Smooth muscle cell (in vitro differentiated cells): ENCODE measurements around the gene EIF1B. TPM values are rescaled to one million over a fixed set of nuclear protein-coding genes. Genes with fewer than 3 reads are reported as not detected.

Experiments used
- DNase-seq: peaks from one replicate; lab custom pipeline; 2025; ENCODE audit not compliant: unreplicated experiment; lab: John Stamatoyannopoulos, UW
- H2AFZ ChIP-seq: fragments of 200-600 bp; sonication (generic); 2 replicates; pipeline ENCODE4 v1.6.0; 2016; ENCODE audit warnings: antibody characterized with exemption, low read depth, mild to moderate bottlenecking
- H3F3A ChIP-seq: fragments of 200-600 bp; sonication (generic); 2 replicates; pipeline ENCODE4 v1.6.0; 2017; ENCODE audit warnings: antibody characterized with exemption, low read depth
- H3K27ac ChIP-seq: fragments of 200-600 bp; sonication (generic); 2 replicates; pipeline ENCODE4 v1.5.1; 2016; ENCODE audit warnings: low read depth, mild to moderate bottlenecking
- H3K27me3 ChIP-seq: fragments of 200-600 bp; sonication (generic); 2 replicates; pipeline ENCODE4 v1.6.1; 2016; ENCODE audit warnings: low read depth, mild to moderate bottlenecking
- H3K36me3 ChIP-seq: fragments of 200-600 bp; sonication (generic); 2 replicates; pipeline ENCODE4 v1.5.1; 2016; ENCODE audit warnings: low read depth
- H3K4me1 ChIP-seq: fragments of 200-600 bp; sonication (generic); 2 replicates; pipeline ENCODE4 v1.5.1; 2016; ENCODE audit warnings: low read depth
- H3K4me2 ChIP-seq: fragments of 200-600 bp; sonication (generic); 2 replicates; pipeline ENCODE4 v1.6.0; 2016; ENCODE audit warnings: mild to moderate bottlenecking
- H3K4me3 ChIP-seq: fragments of 200-600 bp; sonication (generic); 2 replicates; pipeline ENCODE4 v1.5.1; 2016; ENCODE audit warnings: mild to moderate bottlenecking
- H3K79me2 ChIP-seq: fragments of 200-600 bp; sonication (generic); 2 replicates; pipeline ENCODE4 v1.6.0; 2016; ENCODE audit warnings: low read depth, mild to moderate bottlenecking
- H3K9ac ChIP-seq: fragments of 200-600 bp; sonication (generic); 2 replicates; pipeline ENCODE4 v1.6.0; 2016; ENCODE audit warnings: low read depth
- H3K9me3 ChIP-seq: fragments of 200-600 bp; sonication (generic); replicated peaks from 2 replicates; pipeline ENCODE4 v1.5.1; 2016; ENCODE audit warnings: low read depth
- H4K20me1 ChIP-seq: fragments of 200-600 bp; sonication (generic); 2 replicates; pipeline ENCODE4 v1.6.0; 2016; ENCODE audit warnings: low read depth
- WGBS: methylation state at CpG from one replicate; pipeline ENCODE4 v1.1.7; 2016; ENCODE audit warnings: low lambda C conversion rate; 5-methylcytosine and 5-hydroxymethylcytosine counted together
- polyA plus RNA-seq: library from polyadenylated mRNA; unstranded; fragments of >200 nt; fragmentation: Nextera tagmentation; extraction: Ambion mirVana; gene quantifications from 2 replicates; pipeline ENCODE4 v1.2.1, GENCODE V29; 2016
- total RNA-seq: library from RNA; depleted of rRNA; stranded (reverse); fragments of >200 nt; gene quantifications from 2 replicates; pipeline ENCODE4 v1.2.3, GENCODE V29; 2014
- TF ChIP-seq, protein P1 (sequence below): fragments of 200-600 bp; sonication (generic); IDR thresholded peaks from 2 replicates; pipeline ENCODE4 v1.5.1; 2017; ENCODE audit warnings: borderline replicate concordance, mild to moderate bottlenecking, antibody characterized with exemption; ENCODE audit not compliant: insufficient read depth, poor library complexity, severe bottlenecking

The EIF1B gene
- 36.9 and 46.8 TPM in 2 replicates for total RNA-seq
- polyA plus RNA-seq, result 87.7 and 91.7 TPM in 2 replicates

DNA sequence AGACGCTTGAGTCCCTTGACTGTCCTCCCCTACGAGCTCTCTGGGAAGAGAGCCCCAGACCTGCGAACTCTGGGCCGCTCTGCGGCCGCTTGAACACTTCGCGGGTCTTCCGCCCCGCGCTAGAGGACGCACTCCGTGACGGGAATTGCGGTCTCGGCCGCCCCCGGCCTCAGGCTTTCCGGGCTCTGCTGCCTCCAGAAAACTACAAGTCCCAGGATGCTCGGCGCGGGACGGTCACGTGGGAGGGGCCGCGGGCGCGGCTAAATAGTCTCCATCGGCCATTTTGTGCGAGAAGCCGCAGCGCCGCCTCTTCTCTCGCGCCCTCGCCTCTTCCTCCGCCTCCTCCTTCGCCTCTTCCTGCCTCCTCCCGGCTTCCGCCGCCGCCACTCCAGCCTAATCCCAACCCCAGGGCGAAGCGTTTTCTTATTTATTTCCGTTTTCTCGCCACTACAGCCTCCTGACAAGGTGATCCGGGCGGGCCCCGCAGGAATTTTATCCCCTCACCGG lies at the start of gene EIF1B:
EIF1B (plus strand) TSS at position 290 of the 507 bp plus-strand sequence. CDS start 235 bp downstream, outside the sequence.
- DNase-seq, result peak; percentile 93
- Histone ChIP-seq H3K9ac (peak within 1 kb of the TSS; percentile 99), H3F3A (peaks cover 9% of the 10 kb centered on the region), H3K4me2 (peak within 1 kb of the TSS; percentile 99), H3K4me1 (peaks cover 13% of the 10 kb centered on the region), H3K36me3 (peaks cover 5% of the 10 kb centered on the region), H4K20me1 (no peaks in the 10 kb centered on the region), H2AFZ (peak within 1 kb of the TSS; percentile 94), H3K4me3 (peak within 1 kb of the TSS; percentile 95), H3K27ac (peak within 1 kb of the TSS; percentile 93), H3K9me3 (no peaks in the 10 kb centered on the region), H3K27me3 (no peaks in the 10 kb centered on the region), H3K79me2 (peaks cover 18% of the 10 kb centered on the region)
- TF ChIP-seq, protein P1, sequence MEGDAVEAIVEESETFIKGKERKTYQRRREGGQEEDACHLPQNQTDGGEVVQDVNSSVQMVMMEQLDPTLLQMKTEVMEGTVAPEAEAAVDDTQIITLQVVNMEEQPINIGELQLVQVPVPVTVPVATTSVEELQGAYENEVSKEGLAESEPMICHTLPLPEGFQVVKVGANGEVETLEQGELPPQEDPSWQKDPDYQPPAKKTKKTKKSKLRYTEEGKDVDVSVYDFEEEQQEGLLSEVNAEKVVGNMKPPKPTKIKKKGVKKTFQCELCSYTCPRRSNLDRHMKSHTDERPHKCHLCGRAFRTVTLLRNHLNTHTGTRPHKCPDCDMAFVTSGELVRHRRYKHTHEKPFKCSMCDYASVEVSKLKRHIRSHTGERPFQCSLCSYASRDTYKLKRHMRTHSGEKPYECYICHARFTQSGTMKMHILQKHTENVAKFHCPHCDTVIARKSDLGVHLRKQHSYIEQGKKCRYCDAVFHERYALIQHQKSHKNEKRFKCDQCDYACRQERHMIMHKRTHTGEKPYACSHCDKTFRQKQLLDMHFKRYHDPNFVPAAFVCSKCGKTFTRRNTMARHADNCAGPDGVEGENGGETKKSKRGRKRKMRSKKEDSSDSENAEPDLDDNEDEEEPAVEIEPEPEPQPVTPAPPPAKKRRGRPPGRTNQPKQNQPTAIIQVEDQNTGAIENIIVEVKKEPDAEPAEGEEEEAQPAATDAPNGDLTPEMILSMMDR, result peak; percentile 85
- 1% methylated on average over 43 of the region's 50 CpGs for WGBS

DNA sequence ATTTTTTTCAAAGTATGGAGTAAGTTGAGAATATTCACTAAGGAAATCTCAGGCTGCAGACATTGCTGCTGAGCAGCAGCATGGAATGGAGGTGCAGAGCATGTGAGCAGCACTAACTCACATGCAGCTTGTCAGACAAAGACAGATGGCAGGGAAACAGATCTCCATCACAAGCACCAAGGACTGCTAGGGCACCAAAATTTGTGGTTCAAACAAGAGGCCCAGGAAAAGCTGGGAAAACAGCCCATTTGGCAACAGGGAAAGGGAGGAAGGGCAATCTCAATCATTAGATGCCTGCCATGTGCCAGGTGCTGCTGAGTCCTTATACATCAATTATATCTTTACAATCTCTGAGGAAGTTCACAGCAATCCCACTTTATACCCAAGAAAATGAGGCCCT lies 47.2 kb upstream of the EIF1B start:
- Histone ChIP-seq H3K27me3 (no peaks in the 10 kb centered on the region), H4K20me1 (no peaks in the 10 kb centered on the region), H3K27ac (no peak overlapping the region), H3K4me1 (no peaks in the 10 kb centered on the region), H2AFZ (no peak overlapping the region), H3K9me3 (no peaks in the 10 kb centered on the region), H3K4me2 (no peak overlapping the region), H3K9ac (no peak overlapping the region), H3K36me3 (no peaks in the 10 kb centered on the region), H3F3A (no peaks in the 10 kb centered on the region), H3K4me3 (no peak overlapping the region), H3K79me2 (no peaks in the 10 kb centered on the region)
- TF ChIP-seq, protein P1, result no peak
- DNase-seq, result no peak

DNA sequence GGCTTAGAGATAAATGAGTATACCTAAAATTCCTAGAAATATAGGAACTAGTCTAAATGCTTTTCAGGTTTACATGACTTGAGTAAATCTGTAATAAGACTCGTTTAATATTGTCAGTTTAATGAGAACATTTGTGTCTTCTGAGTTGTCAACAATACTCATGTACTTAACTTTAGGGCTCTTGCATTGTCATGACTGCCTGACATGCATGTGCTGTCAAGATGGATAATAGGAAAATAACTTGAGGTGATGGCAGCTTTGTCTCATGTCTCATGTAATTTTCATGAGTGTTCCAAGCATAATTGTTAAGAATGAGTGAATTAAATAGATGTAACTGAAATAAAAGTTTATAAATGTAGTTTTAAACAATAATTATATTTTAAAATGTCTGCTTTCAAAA lies 45.1 kb upstream of the EIF1B start:
- Histone ChIP-seq H3K79me2 (no peaks in the 10 kb centered on the region), H3K9me3 (no peaks in the 10 kb centered on the region), H2AFZ (no peak overlapping the region), H3K36me3 (no peaks in the 10 kb centered on the region), H3K4me3 (no peak overlapping the region), H3K9ac (no peak overlapping the region), H3K27me3 (no peaks in the 10 kb centered on the region), H3K4me1 (peaks cover 11% of the 10 kb centered on the region), H4K20me1 (no peaks in the 10 kb centered on the region), H3K4me2 (no peak overlapping the region), H3K27ac (no peak overlapping the region), H3F3A (no peaks in the 10 kb centered on the region)
- no peak for DNase-seq
- TF ChIP-seq, protein P1, result no peak
- WGBS, result 85% methylated on average over 1 of the region's 1 CpG

DNA sequence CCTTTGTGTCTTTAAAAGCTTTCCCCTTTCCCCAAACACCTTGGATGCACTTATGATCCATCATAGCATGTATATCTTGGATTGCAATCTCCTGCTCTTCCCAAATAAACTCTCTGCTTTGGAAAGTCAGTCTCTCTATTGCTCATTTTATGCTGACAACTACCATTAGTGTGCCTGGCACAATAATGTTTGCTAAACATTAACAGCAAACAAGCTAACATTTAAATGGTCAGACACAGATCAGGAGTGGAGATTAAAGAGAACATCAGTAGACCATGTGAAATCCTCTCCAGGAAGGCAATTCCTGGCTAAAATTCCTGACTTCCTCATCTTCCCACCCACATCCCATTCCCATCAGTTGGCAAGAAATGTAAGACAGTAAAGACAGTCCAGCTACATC lies 44.3 kb upstream of the EIF1B start:
- no peak for DNase-seq
- H3K9ac ChIP-seq, result no peak overlapping the region

More for the DNA sequence above, 44.3 kb upstream of the EIF1B start:
- no peaks in the 10 kb centered on the region for H3K9me3 ChIP-seq
- peaks cover 11% of the 10 kb centered on the region for H3K4me1 ChIP-seq
- no peaks in the 10 kb centered on the region for H4K20me1 ChIP-seq
- no peaks in the 10 kb centered on the region for H3K27me3 ChIP-seq
- no peak overlapping the region for H3K4me2 ChIP-seq
- TF ChIP-seq, protein P1, result no peak
- no peaks in the 10 kb centered on the region for H3F3A ChIP-seq
- no peaks in the 10 kb centered on the region for H3K36me3 ChIP-seq
- no peak overlapping the region for H3K4me3 ChIP-seq
- no peak overlapping the region for H2AFZ ChIP-seq
- no peaks in the 10 kb centered on the region for H3K79me2 ChIP-seq
- no peak overlapping the region for H3K27ac ChIP-seq
